Aorta (tissue), 5 donors: ENCODE data around the gene CBFB. TPM values are rescaled to one million over a fixed set of nuclear protein-coding genes. Genes with fewer than 3 reads are reported as not detected.

Source experiments
- ATAC-seq: fragments of 200-7000 bp; cut with Tn5 transposase; one replicate; pipeline ENCODE4 v1.9.1; 2022; ENCODE audit warnings: moderate library complexity; ENCODE audit not compliant: low FRiP score
- DNase-seq, 2 donors: peaks; one replicate each; pipeline ENCODE4 v3.0.0-alpha.2; 2020
- H3K27ac ChIP-seq, 2 donors: one replicate each; pipeline ENCODE4 v1.5.1; 2013; ENCODE audit warnings: low read length in 2 of 2, mild to moderate bottlenecking in 2 of 2, moderate library complexity in 2 of 2, control low read depth in 1 of 2, inconsistent platforms in 1 of 2, low read depth in 1 of 2
- H3K27me3 ChIP-seq, 2 donors: one replicate each; pipeline ENCODE4 v1.6.1; 2013; ENCODE audit warnings: control low read depth in 1 of 2, low read length in 1 of 2, mild to moderate bottlenecking in 1 of 2, moderate library complexity in 1 of 2; ENCODE audit not compliant: insufficient read depth in 2 of 2, control insufficient read depth in 1 of 2
- H3K36me3 ChIP-seq, 2 donors: one replicate each; pipeline ENCODE4 v1.6.1; 2013; ENCODE audit warnings: control low read depth in 1 of 2, low read length in 1 of 2, mild to moderate bottlenecking in 1 of 2; ENCODE audit not compliant: insufficient read depth in 2 of 2, control insufficient read depth in 1 of 2
- H3K4me1 ChIP-seq, 2 donors: one replicate each; pipeline ENCODE4 v1.6.1; 2013; ENCODE audit warnings: low read length in 2 of 2, control low read depth in 1 of 2, mild to moderate bottlenecking in 1 of 2, moderate library complexity in 1 of 2; ENCODE audit not compliant: insufficient read depth in 2 of 2, control insufficient read depth in 1 of 2
- H3K4me3 ChIP-seq, 2 donors: one replicate each; pipeline ENCODE4 v1.5.1; 2013; ENCODE audit warnings: low read length in 2 of 2, control low read depth in 1 of 2, mild to moderate bottlenecking in 1 of 2
- H3K9me3 ChIP-seq: one replicate; pipeline ENCODE4 v1.6.1; 2013; ENCODE audit warnings: mild to moderate bottlenecking, low read length; ENCODE audit not compliant: control insufficient read depth
- WGBS, 2 donors: extraction: QIAGEN DNeasy Blood & Tissue Kit; methylation state at CpG; one replicate each; pipeline ENCODE4 v1.1.7; 2013; 5-methylcytosine and 5-hydroxymethylcytosine counted together
- intact Hi-C, 2 donors: fragments of 100-400 bp; cut with DNase I; formaldehyde crosslinking; loops; one replicate each; pipeline versions ENCODE4 v1.14.2 to v1.15.0; 2022
- polyA plus RNA-seq, 2 donors: library from polyadenylated mRNA; stranded (reverse); fragments of 200-250 nt; gene quantifications; one replicate each; pipeline ENCODE4 v1.2.3, GENCODE V29; 2013
- total RNA-seq, 2 donors: library from RNA; stranded (reverse); fragmentation: NEBNext Ultra II Directional; extraction: Animal tissue kit (Norgen Biotek cat#: 25700); gene quantifications; one replicate each; pipeline ENCODE4 v1.2.1, GENCODE V29; 2021
- donor health status: healthy with polysubstance abuse.
- donor health status: Bipolar disorder and iron deficiency.
- donor health status: DM: no; HTN: no; CAD: no.
- donor health status: DM: no; HTN: no; CAD: no.
- donor health status: DM: yes; HTN: yes; CAD: no.

CBFB gene
- total and polyA plus RNA-seq, 4 donors: 12.0 to 67.3 (median 28.6) TPM

DNA sequence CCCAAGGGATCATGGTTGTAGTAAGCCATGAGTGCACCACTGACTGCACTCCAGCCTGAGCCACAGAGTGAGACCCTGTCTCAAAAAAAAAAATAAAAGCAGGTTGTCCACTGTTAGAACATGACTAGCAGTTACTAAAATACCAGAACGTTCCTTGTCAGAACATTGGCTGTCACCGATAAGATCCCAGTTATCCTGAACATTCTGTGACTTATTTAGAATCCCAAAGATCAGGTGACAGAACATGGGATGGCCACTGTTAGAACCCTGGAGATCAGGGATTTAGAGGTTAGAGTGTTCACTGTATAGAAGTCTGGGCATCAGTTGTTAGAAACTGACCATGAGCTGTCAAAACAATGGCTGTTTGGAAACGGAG, 32.0 kb upstream of the CBFB start:
- DNase-seq (no peak), ATAC-seq (no peak)
- 47 to 51% methylated on average over 3 of the region's 3 CpGs for WGBS, 2 donors
- no peaks in the 10 kb centered on the region for H3K9me3 ChIP-seq
- intact Hi-C loops: no loop called here
- no peaks in the 10 kb centered on the region for H3K36me3 ChIP-seq
- H3K27ac ChIP-seq: peak overlapping the region in 1 of 2 donors; percentile 64
- H3K4me3 ChIP-seq: no peak overlapping the region
- no peaks in the 10 kb centered on the region for H3K27me3 ChIP-seq
- H3K4me1 ChIP-seq: no peaks in the 10 kb centered on the region

DNA sequence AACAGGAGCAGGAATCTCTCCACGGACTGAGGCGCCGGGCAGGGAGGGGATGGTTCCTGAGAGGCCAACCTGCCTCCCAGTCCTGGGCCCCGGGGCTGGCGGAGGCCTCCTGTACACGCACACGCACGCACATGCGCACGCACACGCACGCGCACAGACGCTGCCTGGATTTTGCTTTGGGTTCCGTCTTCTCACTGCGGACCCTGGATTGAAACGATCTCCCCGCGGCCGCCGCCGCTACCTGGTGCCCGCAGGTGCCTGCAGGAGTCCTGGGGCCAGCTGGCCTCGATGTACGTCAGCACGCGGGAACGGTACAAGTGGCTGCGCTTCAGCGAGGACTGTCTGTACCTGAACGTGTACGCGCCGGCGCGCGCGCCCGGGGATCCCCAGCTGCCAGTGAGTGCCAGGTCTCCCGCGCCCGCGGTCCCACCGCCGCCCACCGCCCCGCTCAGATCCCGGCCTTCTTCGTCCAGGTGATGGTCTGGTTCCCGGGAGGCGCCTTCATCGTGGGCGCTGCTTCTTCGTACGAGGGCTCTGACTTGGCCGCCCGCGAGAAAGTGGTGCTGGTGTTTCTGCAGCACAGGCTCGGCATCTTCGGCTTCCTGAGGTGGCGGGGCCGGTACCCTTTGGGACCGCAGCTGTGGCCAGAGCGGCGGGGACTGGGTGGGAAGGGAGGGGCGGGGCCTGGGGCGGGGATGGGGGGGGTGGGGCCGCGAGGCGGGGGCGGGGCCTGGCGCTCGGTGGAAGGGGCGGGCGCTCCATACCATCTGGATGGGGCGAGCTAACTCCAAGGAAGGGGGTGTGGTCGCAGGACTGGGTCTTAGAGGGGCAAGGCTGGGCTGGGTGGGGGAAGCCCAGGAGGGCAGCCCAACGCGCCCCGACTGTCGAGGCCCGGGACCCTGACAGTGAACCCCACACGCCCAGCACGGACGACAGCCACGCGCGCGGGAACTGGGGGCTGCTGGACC, 28.3 kb upstream of the CBFB start:
- peak; percentile 58 for ATAC-seq
- intact Hi-C loops: no loop called here
- DNase-seq: peak; percentile 63 to 82
- no peaks in the 10 kb centered on the region for H3K4me1 ChIP-seq
- no peaks in the 10 kb centered on the region for H3K9me3 ChIP-seq
- no peak overlapping the region for H3K27ac ChIP-seq
- H3K36me3 ChIP-seq: no peaks in the 10 kb centered on the region
- 5% methylated on average over 76 to 89 of the region's 89 CpGs for WGBS, 2 donors
- H3K4me3 ChIP-seq: peak overlapping the region; percentile 12 to 15
- H3K27me3 ChIP-seq: no peaks in the 10 kb centered on the region

DNA sequence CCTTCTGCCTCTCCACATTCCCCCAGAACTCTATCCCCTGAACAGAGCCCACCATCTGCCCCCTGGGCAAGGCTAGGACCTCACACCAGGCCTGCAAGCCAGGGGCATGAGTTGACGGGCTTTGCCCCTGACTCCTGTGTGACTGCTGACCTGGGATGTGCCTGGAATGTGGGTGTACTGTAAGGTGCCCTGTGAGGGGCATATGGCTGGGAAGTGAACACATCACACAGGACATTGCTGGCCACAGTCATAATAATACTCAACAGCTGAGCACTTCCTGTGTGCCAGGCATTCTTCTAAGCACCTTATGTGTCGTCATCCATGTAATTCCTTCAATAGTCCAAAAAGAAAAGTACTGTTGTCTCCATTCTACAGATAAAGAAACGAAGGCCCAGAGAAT, 27.2 kb upstream of the CBFB start:
- Histone ChIP-seq H3K27me3 (no peaks in the 10 kb centered on the region), H3K4me1 (no peaks in the 10 kb centered on the region), H3K36me3 (no peaks in the 10 kb centered on the region), H3K9me3 (no peaks in the 10 kb centered on the region), H3K27ac (no peak overlapping the region), H3K4me3 (no peak overlapping the region)
- intact Hi-C loops: no loop called here
- no peak for DNase-seq
- 89 to 100% methylated on average over 3 of the region's 3 CpGs for WGBS, 2 donors
- no peak for ATAC-seq

DNA sequence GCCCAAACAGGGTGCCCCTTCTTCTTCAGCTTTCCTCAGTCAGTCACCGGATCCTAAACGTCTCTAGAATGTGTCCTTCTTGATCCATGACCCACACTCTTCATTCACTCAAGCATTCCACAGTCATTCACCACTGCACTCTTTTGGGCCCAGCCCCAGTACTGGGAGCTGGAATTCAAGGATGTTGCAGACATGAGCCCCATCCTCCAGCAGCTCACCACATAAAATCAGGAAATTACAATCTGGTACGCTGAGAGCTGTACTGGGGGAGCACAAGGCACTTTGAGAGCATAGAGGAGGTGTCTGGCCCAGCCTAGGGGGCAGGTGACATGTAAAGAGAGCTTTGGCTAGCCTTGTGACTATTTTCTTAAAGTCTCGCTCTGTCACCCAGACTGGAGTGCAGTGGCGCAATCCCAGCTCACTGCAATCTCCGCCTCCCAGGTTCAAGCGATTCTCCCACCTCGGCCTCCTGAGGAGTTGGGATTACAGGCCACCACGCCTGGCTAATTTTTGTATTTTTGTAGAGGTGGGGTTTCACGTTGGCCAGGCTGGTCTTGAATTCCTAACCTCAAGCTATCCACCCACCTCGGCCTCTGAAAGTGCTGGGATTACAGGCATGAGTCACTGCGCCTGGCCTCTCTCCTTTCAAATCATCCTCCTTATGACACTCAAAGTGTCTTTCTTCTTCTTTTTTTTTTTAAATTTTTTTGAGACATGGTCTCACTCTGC, 21.9 kb upstream of the CBFB start:
- ATAC-seq (no peak), DNase-seq (no peak)
- Histone ChIP-seq H3K4me1 (no peaks in the 10 kb centered on the region), H3K9me3 (no peaks in the 10 kb centered on the region), H3K27me3 (no peaks in the 10 kb centered on the region), H3K36me3 (no peaks in the 10 kb centered on the region), H3K27ac (no peak overlapping the region), H3K4me3 (no peak overlapping the region)
- WGBS, 2 donors: 89 to 90% methylated on average over 12 of the region's 12 CpGs
- intact Hi-C loops: no loop called here

DNA sequence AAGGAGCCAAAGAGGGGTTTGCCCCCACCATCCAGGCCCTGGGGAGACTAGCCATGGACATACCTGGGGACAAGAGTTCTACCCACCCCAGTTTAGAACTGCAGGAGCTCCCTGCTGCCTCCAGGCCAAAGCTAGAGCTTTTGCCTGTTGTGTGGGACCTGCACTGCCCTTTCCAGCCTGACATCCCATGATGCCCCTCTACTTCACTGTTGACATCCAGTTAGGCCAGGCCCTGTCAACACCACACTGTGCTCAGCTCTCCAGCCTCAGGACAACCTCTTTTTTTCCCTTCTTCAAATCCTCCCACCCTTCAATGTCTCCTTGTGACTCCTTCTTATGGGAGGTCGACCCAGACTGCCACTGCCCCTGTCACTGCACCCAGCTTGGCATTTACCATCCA, 19.8 kb upstream of the CBFB start:
- H3K36me3 ChIP-seq: no peaks in the 10 kb centered on the region
- no peaks in the 10 kb centered on the region for H3K4me1 ChIP-seq
- H3K4me3 ChIP-seq: no peak overlapping the region
- no peaks in the 10 kb centered on the region for H3K27me3 ChIP-seq
- intact Hi-C loops: no loop called here
- no peak overlapping the region for H3K27ac ChIP-seq
- WGBS, 2 donors: 76 to 79% methylated on average over 1 of the region's 1 CpG
- DNase-seq (no peak), ATAC-seq (no peak)
- H3K9me3 ChIP-seq: no peaks in the 10 kb centered on the region

DNA sequence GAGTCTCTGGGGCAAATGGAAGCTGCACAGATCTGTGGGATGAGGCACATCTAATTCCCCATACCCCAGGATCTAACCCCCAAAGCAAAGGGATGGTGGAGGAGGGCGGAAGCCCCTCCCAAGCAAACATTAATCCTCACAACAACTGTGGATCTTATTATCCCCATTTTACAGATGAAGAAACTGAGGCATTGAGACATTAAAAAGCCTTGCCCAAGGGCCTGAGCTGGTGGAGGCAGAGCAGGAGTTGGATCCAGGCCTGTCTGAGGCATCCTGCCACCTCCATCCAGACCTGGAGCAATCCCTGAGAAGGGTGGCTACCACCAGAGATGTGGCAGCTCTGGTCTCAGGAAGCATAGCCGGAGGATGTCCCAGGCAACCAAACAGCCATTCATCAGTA, 17.7 kb upstream of the CBFB start:
- DNase-seq: no peak
- 86 to 94% methylated on average over 2 of the region's 2 CpGs for WGBS, 2 donors

DNA sequence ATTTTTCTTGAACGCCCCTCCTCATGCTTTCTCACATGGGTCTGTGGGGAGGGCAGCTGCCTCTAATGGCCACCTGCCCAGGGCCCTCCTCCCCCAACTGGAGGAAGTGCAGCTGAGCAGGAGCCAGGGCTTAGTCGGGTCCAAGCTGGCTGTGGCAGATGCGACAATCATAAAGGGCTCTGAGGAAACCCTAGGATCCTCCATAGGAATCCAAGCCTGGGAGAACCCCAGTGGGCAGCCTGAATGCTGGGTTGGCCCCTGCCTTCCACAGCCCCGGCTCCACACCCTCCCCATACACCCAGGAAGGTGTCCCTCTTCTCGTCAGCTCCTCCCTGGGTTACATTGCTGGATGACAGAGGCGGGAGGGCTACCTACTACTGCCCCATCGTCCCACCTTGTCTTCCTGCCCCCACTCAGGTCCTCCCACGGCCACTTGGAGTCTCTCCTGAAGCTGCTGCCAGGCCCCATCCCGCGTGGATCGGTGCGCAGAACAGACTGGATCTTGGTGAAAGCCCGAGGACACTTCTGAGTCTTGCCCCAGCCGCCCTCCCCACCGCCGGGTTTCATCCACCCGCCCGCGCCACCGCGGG, 15.6 kb upstream of the CBFB start:
- Histone ChIP-seq H3K27ac (peak overlapping the region in 1 of 2 donors; percentile 20), H3K36me3 (no peaks in the 10 kb centered on the region), H3K9me3 (no peaks in the 10 kb centered on the region), H3K4me1 (no peaks in the 10 kb centered on the region), H3K27me3 (no peaks in the 10 kb centered on the region), H3K4me3 (peak overlapping the region; percentile 27)
- intact Hi-C loops: no loop called here
- DNase-seq (peak in 1 of 2 donors; percentile 53), ATAC-seq (no peak)
- 3 to 4% methylated on average over 21 of the region's 21 CpGs for WGBS, 2 donors

More for the DNA sequence above, 17.7 kb upstream of the CBFB start:
- Histone ChIP-seq H3K4me1 (no peaks in the 10 kb centered on the region), H3K36me3 (no peaks in the 10 kb centered on the region), H3K4me3 (no peak overlapping the region), H3K27me3 (no peaks in the 10 kb centered on the region), H3K9me3 (no peaks in the 10 kb centered on the region), H3K27ac (no peak overlapping the region)
- ATAC-seq: no peak
- intact Hi-C loops: no loop called here

DNA sequence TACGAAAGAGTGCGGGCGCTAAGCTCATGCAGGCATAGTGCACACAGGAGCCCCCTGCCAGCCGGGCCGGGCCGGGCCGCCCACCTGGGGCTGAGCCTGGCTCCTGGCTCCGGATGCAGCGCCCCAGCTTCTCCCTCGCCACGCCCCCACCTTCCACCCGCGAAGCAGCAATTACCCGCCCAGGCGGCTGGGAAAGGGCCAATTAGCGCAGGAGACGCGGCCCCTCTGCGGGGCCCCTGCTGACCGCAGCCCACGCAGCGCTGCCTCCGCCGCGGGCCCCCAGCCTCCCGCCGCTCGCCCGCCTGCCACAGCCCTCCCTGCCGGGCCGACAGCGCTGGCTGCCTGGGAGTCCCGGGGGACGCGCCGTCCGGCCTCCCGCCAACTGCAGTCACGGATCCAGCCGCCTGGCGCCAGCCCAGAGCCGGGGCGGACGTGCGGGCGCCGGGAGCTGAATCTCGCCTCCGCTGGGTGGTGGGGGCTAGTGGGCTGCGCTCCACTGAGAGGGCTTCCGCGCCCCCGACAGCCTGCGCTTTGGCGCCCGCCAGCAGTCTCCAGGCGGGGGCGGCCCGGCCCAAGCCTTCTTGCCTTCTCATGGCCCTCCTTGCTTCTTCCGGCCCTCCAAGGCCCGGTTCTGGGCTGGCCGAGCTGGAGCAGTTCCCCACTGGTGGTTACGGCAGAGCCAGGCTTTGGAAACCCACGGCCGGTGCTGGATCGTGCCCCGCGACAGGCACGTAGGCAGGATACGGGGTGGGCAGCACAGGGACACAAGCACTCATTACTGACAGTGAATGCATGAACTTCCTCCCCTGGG, 14.9 kb upstream of the CBFB start:
- DNase-seq: peak; percentile 86 to 96
- H3K4me3 ChIP-seq: peak overlapping the region; percentile 27
- H3K27me3 ChIP-seq: no peaks in the 10 kb centered on the region
- no peaks in the 10 kb centered on the region for H3K4me1 ChIP-seq
- H3K27ac ChIP-seq: peak overlapping the region in 1 of 2 donors; percentile 23
- intact Hi-C loops: no loop called here
- WGBS, 2 donors: 1% methylated on average over 51 to 70 of the region's 70 CpGs
- H3K36me3 ChIP-seq: no peaks in the 10 kb centered on the region
- ATAC-seq: peak; percentile 89
- H3K9me3 ChIP-seq: no peaks in the 10 kb centered on the region
